IMR-90 (cell line): ENCODE data around the gene STRA8. TPM values are rescaled to one million over a fixed set of nuclear protein-coding genes. Genes with fewer than 3 reads are reported as not detected.

ENCODE experiments used
- ATAC-seq: fragments of 200-7000 bp; cut with Tn5 transposase; 2 replicates; pipeline ENCODE4 v1.9.1; 2020; ENCODE audit warnings: low read depth, mild to moderate bottlenecking, moderate library complexity
- BruUV-seq: library from RNA; stranded (reverse); fragments of 400-500 nt; replicated peaks from 2 replicates; lab custom pipeline; 2021; lab: Mats Ljungman, UMichigan
- CTCF ChIA-PET: fragments of 300-600 bp; formaldehyde crosslinking; extraction: SDS; loops from one replicate; lab custom pipeline; 2021; ENCODE audit warnings: antibody characterized with exemption; lab: Yijun Ruan, JAX
- POLR2A ChIA-PET: fragments of 300-600 bp; sonication (Branson Sonifier 250); formaldehyde crosslinking; loops from one replicate; lab custom pipeline; 2022; ENCODE audit warnings: antibody characterized with exemption; ENCODE audit not compliant: unreplicated experiment; lab: Charles Lee
- DNase-seq: peaks from one replicate; pipeline ENCODE4 v3.0.0; 2013
- H2AFZ ChIP-seq: replicated peaks from 2 replicates; pipeline ENCODE3; 2013; ENCODE audit warnings: low read length, mild to moderate bottlenecking; ENCODE audit not compliant: poor library complexity
- H2AK5ac ChIP-seq: 2 replicates; pipeline ENCODE4 v1.6.1; 2013; ENCODE audit warnings: low read depth, low read length, inconsistent platforms
- H2AK9ac ChIP-seq: replicated peaks from 2 replicates; pipeline ENCODE3; 2013; ENCODE audit warnings: mild to moderate bottlenecking, low read depth, low read length, moderate library complexity; ENCODE audit not compliant: poor library complexity
- H2BK120ac ChIP-seq: 2 replicates; pipeline ENCODE4 v1.6.1; 2013; ENCODE audit warnings: low read depth, low read length, inconsistent platforms
- H2BK15ac ChIP-seq: 3 replicates; pipeline ENCODE4 v1.6.1; 2013; ENCODE audit warnings: low read depth, low read length, inconsistent platforms
- H2BK20ac ChIP-seq: 2 replicates; pipeline ENCODE4 v1.6.1; 2013; ENCODE audit warnings: low read depth, mild to moderate bottlenecking, inconsistent platforms, low read length, moderate library complexity
- H2BK5ac ChIP-seq: 2 replicates; pipeline ENCODE4 v1.6.1; 2013; ENCODE audit warnings: mild to moderate bottlenecking, low read depth, low read length, inconsistent platforms; ENCODE audit not compliant: poor library complexity, severe bottlenecking
- H3K14ac ChIP-seq: replicated peaks from 2 replicates; pipeline ENCODE4 v1.6.1; 2013; ENCODE audit warnings: low read depth, low read length, inconsistent platforms
- H3K18ac ChIP-seq: 2 replicates; pipeline ENCODE4 v1.6.1; 2013; ENCODE audit warnings: low read depth, low read length, control low read depth
- H3K23ac ChIP-seq: 2 replicates; pipeline ENCODE4 v1.6.1; 2013; ENCODE audit warnings: low read depth, low read length, inconsistent platforms
- H3K27ac ChIP-seq: 2 replicates; pipeline ENCODE4 v1.5.1; 2013; ENCODE audit warnings: mild to moderate bottlenecking, control low read depth, low read length; ENCODE audit not compliant: insufficient read depth
- H3K27me3 ChIP-seq: 2 replicates; pipeline ENCODE4 v1.6.1; 2013; ENCODE audit warnings: low read length; ENCODE audit not compliant: control insufficient read depth, insufficient read depth
- H3K36me3 ChIP-seq: 2 replicates; pipeline ENCODE4 v1.6.1; 2013; ENCODE audit warnings: low read length, mixed read lengths; ENCODE audit not compliant: control insufficient read depth, insufficient read depth
- H3K4ac ChIP-seq: 2 replicates; pipeline ENCODE4 v1.6.1; 2013; ENCODE audit warnings: low read depth, low read length, inconsistent platforms
- H3K4me1 ChIP-seq: 2 replicates; pipeline ENCODE4 v1.6.1; 2013; ENCODE audit warnings: low read length, mixed read lengths; ENCODE audit not compliant: control insufficient read depth, insufficient read depth
- H3K4me2 ChIP-seq: 2 replicates; pipeline ENCODE4 v1.6.1; 2013; ENCODE audit warnings: low read depth, mild to moderate bottlenecking, control low read depth, low read length, moderate library complexity
- H3K4me3 ChIP-seq: 2 replicates; pipeline ENCODE4 v1.5.1; 2013; ENCODE audit warnings: low read depth, mild to moderate bottlenecking, control low read depth, low read length, moderate library complexity; ENCODE audit not compliant: insufficient read depth
- H3K56ac ChIP-seq: 2 replicates; pipeline ENCODE4 v1.6.1; 2013; ENCODE audit warnings: low read length, inconsistent platforms; ENCODE audit not compliant: insufficient read depth; ENCODE audit errors: extremely low read depth
- H3K79me1 ChIP-seq, 2 experiments: 2 replicates each; pipeline ENCODE4 v1.6.1; 2013; ENCODE audit warnings: low read length in 2 of 2, inconsistent platforms in 1 of 2, low read depth in 1 of 2
- H3K9ac ChIP-seq: 2 replicates; pipeline ENCODE4 v1.6.1; 2013; ENCODE audit warnings: low read depth, low read length, control low read depth
- H3K9me1 ChIP-seq: 2 replicates; pipeline ENCODE4 v1.6.1; 2013; ENCODE audit warnings: low read length, inconsistent platforms; ENCODE audit not compliant: insufficient read depth
- H3K9me3 ChIP-seq: 2 replicates; pipeline ENCODE4 v1.6.1; 2013; ENCODE audit warnings: low read length; ENCODE audit not compliant: control insufficient read depth, insufficient read depth
- H4K20me1 ChIP-seq: 2 replicates; pipeline ENCODE4 v1.6.1; 2013; ENCODE audit warnings: low read length, inconsistent platforms; ENCODE audit not compliant: insufficient read depth
- H4K5ac ChIP-seq: 2 replicates; pipeline ENCODE4 v1.6.1; 2013; ENCODE audit warnings: mild to moderate bottlenecking, low read depth, low read length, control low read depth
- H4K8ac ChIP-seq, 2 experiments: 2 replicates each; pipeline ENCODE4 v1.6.1; 2013; ENCODE audit warnings: low read depth in 2 of 2, low read length in 2 of 2, control low read depth in 1 of 2, inconsistent platforms in 1 of 2
- H4K91ac ChIP-seq: 2 replicates; pipeline ENCODE4 v1.6.1; 2013; ENCODE audit warnings: low read depth, low read length, inconsistent platforms; ENCODE audit not compliant: insufficient read depth
- BHLHE40 ChIP-seq: fragments of 150-350 bp; IDR thresholded peaks from 2 replicates; pipeline ENCODE4 v1.6.1; 2016; ENCODE audit warnings: mild to moderate bottlenecking, low read depth, low read length
- CEBPB ChIP-seq: IDR thresholded peaks from 2 replicates; pipeline ENCODE4 v1.6.1; 2012; ENCODE audit warnings: low read depth, low read length, improper control_type of control experiment
- CHD1 ChIP-seq: IDR thresholded peaks from 2 replicates; pipeline ENCODE4 v1.6.1; 2012; ENCODE audit warnings: low read depth, low read length, improper control_type of control experiment
- FOS ChIP-seq: fragments of 150-350 bp; IDR thresholded peaks from 2 replicates; pipeline ENCODE4 v1.6.1; 2016; ENCODE audit warnings: low read depth, low read length
- MAFK ChIP-seq: IDR thresholded peaks from 2 replicates; pipeline ENCODE4 v1.6.1; 2012; ENCODE audit warnings: low read depth, low read length, improper control_type of control experiment
- MAZ ChIP-seq: IDR thresholded peaks from 2 replicates; pipeline ENCODE4 v1.6.1; 2012; ENCODE audit warnings: low read depth, mild to moderate bottlenecking, low read length, improper control_type of control experiment, moderate library complexity, borderline replicate concordance
- MXI1 ChIP-seq: IDR thresholded peaks from 2 replicates; pipeline ENCODE4 v1.6.1; 2012; ENCODE audit warnings: low read depth, mild to moderate bottlenecking, low read length, moderate library complexity, borderline replicate concordance
- NFE2L2 ChIP-seq: fragments of 150-350 bp; IDR thresholded peaks from 2 replicates; pipeline ENCODE4 v1.6.1; 2016; ENCODE audit warnings: low read depth, mild to moderate bottlenecking, low read length
- POLR2A ChIP-seq: IDR thresholded peaks from 2 replicates; pipeline ENCODE4 v1.6.1; 2012; ENCODE audit warnings: mild to moderate bottlenecking, low read depth, low read length
- RAD21 ChIP-seq: IDR thresholded peaks from 2 replicates; pipeline ENCODE4 v1.6.1; 2012; ENCODE audit warnings: low read length, improper control_type of control experiment
- RCOR1 ChIP-seq: IDR thresholded peaks from 2 replicates; pipeline ENCODE4 v1.6.1; 2012; ENCODE audit warnings: mild to moderate bottlenecking, low read length, improper control_type of control experiment; ENCODE audit not compliant: insufficient replicate concordance
- RFX5 ChIP-seq: IDR thresholded peaks from 2 replicates; pipeline ENCODE4 v1.8.0; 2012; ENCODE audit warnings: low read depth, mild to moderate bottlenecking, low read length, moderate library complexity
- SMC3 ChIP-seq: fragments of 150-350 bp; IDR thresholded peaks from 2 replicates; pipeline ENCODE4 v1.6.1; 2016; ENCODE audit warnings: low read depth, mild to moderate bottlenecking, antibody characterized with exemption, low read length, moderate library complexity
- WGBS, 2 experiments: methylation state at CpG; one replicate each; pipeline versions ENCODE4 v1.1.5 to v1.1.7; 2013; ENCODE audit warnings: missing lambda C conversion rate in 2 of 2; ENCODE audit not compliant: insufficient read length in 1 of 2; ENCODE audit errors: extremely low coverage in 2 of 2; 5-methylcytosine and 5-hydroxymethylcytosine counted together
- dilution Hi-C: fragments of 300-500 bp; cut with HindIII; formaldehyde crosslinking; loops from one replicate; pipeline ENCODE4 v1.14.3; 2018; ENCODE audit warnings: low sequenced_read_pairs; ENCODE audit not compliant: unreplicated experiment
- in situ Hi-C: fragments of 300-500 bp; cut with MboI; formaldehyde crosslinking; loops from 3 replicates; pipeline ENCODE4 v1.14.3; 2019; ENCODE audit warnings: low sequenced_read_pairs, inconsistent platforms, mixed read lengths
- intact Hi-C: fragments of 100-400 bp; cut with micrococcal nuclease; formaldehyde crosslinking; loops from 2 replicates; pipeline ENCODE4 v1.10.0; 2022
- polyA plus RNA-seq, 3 experiments: library from polyadenylated mRNA; depleted of rRNA; stranded (reverse); fragments of >200 nt; gene quantifications; 2 replicates each; pipeline ENCODE4 v1.2.3, GENCODE V29; 2012; ENCODE audit warnings: low replicate concordance in 1 of 3
- total RNA-seq: library from RNA; depleted of rRNA; stranded (reverse); fragments of >200 nt; gene quantifications from 2 replicates; pipeline ENCODE4 v1.2.3, GENCODE V29; 2012
- TF ChIP-seq, protein P1 (sequence below): fragments of 150-350 bp; IDR thresholded peaks from 2 replicates; pipeline ENCODE4 v1.6.1; 2017; ENCODE audit warnings: mild to moderate bottlenecking, antibody characterized with exemption, low read length, low read depth
- TF ChIP-seq, protein P2 (sequence below): fragments of 150-350 bp; IDR thresholded peaks from 2 replicates; pipeline ENCODE4 v1.6.1; 2016; ENCODE audit warnings: low read depth, mild to moderate bottlenecking, low read length, moderate library complexity, borderline replicate concordance
- TF ChIP-seq, protein P3 (sequence below): conservative IDR thresholded peaks from 2 replicates; pipeline ENCODE4 v1.5.1; 2012; ENCODE audit warnings: mild to moderate bottlenecking, low read depth, low read length, improper control_type of control experiment

Gene STRA8
- total and polyA plus RNA-seq, 2 of the 4 experiments (the other 2 are of a cell fraction) = not detected

DNA sequence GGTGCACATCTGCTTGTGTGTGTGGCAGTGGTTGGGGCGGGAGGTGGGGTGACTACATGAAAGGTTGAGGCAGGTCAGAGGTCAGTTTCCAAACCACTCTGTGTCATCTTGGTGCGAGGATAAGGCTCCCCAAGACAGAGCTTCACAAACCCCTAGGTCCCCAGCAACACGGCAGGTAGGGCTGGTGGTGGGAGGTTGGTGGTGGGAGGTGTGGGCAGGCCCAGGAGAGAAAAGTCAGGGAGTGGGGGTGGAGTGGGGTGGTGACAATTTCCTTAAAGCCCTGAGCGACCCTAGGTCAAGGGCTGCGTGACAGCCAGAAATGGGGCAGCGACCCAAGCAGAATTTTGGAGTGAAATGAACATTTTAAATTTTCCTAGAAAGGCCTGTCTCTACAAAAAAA is 1.6 kb upstream of the STRA8 start:
- H3K27me3 ChIP-seq = peaks cover 1% of the 10 kb centered on the region
- no peaks in the 10 kb centered on the region for H4K20me1 ChIP-seq
- no peak overlapping the region for H3K23ac ChIP-seq
- no peak overlapping the region for H4K91ac ChIP-seq
- H2BK5ac ChIP-seq = no peak overlapping the region
- H3K56ac ChIP-seq = no peak overlapping the region
- BruUV-seq = no TSS peak
- no peak overlapping the region for H4K8ac ChIP-seq
- no peak overlapping the region for H3K4ac ChIP-seq
- no peak overlapping the region for H2BK15ac ChIP-seq
- no peak overlapping the region for H2AK9ac ChIP-seq
- DNase-seq (no peak), ATAC-seq (no peak)
- H3K14ac ChIP-seq = no peak overlapping the region
- TF ChIP-seq CHD1 (no peak), NFE2L2 (no peak), BHLHE40 (no peak), POLR2A (no peak), RFX5 (no peak), RCOR1 (no peak), MAFK (no peak), MXI1 (no peak), SMC3 (no peak), RAD21 (no peak), FOS (no peak), CEBPB (no peak), MAZ (no peak)
- TF ChIP-seq, protein P1, sequence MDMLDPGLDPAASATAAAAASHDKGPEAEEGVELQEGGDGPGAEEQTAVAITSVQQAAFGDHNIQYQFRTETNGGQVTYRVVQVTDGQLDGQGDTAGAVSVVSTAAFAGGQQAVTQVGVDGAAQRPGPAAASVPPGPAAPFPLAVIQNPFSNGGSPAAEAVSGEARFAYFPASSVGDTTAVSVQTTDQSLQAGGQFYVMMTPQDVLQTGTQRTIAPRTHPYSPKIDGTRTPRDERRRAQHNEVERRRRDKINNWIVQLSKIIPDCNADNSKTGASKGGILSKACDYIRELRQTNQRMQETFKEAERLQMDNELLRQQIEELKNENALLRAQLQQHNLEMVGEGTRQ = no peak
- TF ChIP-seq, protein P2, sequence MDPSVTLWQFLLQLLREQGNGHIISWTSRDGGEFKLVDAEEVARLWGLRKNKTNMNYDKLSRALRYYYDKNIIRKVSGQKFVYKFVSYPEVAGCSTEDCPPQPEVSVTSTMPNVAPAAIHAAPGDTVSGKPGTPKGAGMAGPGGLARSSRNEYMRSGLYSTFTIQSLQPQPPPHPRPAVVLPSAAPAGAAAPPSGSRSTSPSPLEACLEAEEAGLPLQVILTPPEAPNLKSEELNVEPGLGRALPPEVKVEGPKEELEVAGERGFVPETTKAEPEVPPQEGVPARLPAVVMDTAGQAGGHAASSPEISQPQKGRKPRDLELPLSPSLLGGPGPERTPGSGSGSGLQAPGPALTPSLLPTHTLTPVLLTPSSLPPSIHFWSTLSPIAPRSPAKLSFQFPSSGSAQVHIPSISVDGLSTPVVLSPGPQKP = no peak
- TF ChIP-seq, protein P3, sequence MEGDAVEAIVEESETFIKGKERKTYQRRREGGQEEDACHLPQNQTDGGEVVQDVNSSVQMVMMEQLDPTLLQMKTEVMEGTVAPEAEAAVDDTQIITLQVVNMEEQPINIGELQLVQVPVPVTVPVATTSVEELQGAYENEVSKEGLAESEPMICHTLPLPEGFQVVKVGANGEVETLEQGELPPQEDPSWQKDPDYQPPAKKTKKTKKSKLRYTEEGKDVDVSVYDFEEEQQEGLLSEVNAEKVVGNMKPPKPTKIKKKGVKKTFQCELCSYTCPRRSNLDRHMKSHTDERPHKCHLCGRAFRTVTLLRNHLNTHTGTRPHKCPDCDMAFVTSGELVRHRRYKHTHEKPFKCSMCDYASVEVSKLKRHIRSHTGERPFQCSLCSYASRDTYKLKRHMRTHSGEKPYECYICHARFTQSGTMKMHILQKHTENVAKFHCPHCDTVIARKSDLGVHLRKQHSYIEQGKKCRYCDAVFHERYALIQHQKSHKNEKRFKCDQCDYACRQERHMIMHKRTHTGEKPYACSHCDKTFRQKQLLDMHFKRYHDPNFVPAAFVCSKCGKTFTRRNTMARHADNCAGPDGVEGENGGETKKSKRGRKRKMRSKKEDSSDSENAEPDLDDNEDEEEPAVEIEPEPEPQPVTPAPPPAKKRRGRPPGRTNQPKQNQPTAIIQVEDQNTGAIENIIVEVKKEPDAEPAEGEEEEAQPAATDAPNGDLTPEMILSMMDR = no peak
- no peaks in the 10 kb centered on the region for H3K79me1 ChIP-seq
- CTCF ChIA-PET = no interaction called here
- H2AK5ac ChIP-seq = no peak overlapping the region
- in situ Hi-C loops (no loop called here), dilution Hi-C loops (no loop called here), intact Hi-C loops (no loop called here)
- no CpG with 5 or more reads among the region's 6 CpGs for WGBS, 2 experiments
- H3K36me3 ChIP-seq = no peaks in the 10 kb centered on the region
- H3K9ac ChIP-seq = no peak overlapping the region
- H3K9me3 ChIP-seq = no peaks in the 10 kb centered on the region
- no peaks in the 10 kb centered on the region for H3K9me1 ChIP-seq
- no peak overlapping the region for H2BK20ac ChIP-seq
- POLR2A ChIA-PET = no interaction called here
- no peak overlapping the region for H2AFZ ChIP-seq
- no peak overlapping the region for H3K4me3 ChIP-seq
- no peak overlapping the region for H4K5ac ChIP-seq
- H3K4me2 ChIP-seq = no peak overlapping the region
- no peak overlapping the region for H3K18ac ChIP-seq
- H2BK120ac ChIP-seq = no peak overlapping the region
- no peaks in the 10 kb centered on the region for H3K4me1 ChIP-seq
- H3K27ac ChIP-seq = no peak overlapping the region
